Erythroblast (primary cell): ENCODE measurements around the gene FBXO46.

Experiments used
- DNase-seq, 2 experiments: peaks; one replicate each; lab custom pipeline; 2025; lab: John Stamatoyannopoulos, UW
- GATA1 ChIP-seq: IDR thresholded peaks from 2 replicates; pipeline ENCODE4 v1.6.1; 2011; ENCODE audit warnings: low read depth, mild to moderate bottlenecking, control low read depth, low read length, moderate library complexity
- POLR2A ChIP-seq: IDR thresholded peaks from 2 replicates; pipeline ENCODE4 v1.6.1; 2011; ENCODE audit warnings: mild to moderate bottlenecking, low read length

The FBXO46 gene

GRCh38 chr19:45730368-45731288 lies at the start of gene FBXO46:
FBXO46 (minus strand) TSS chr19:45730896; CDS start chr19:45713495, 17,401 bp downstream.
- TF ChIP-seq POLR2A (peak; percentile 75), GATA1 (no peak)
- DNase-seq = peak; percentile 96

- TF ChIP-seq GATA1 (no peak), POLR2A (no peak)
- no peak for DNase-seq
These were observed 49.4 kb upstream of the FBXO46 start for GRCh38 chr19:45780146-45780447.

- no peak for TF ChIP-seq GATA1
- peak; percentile 24 for TF ChIP-seq POLR2A
- peak; percentile 93 to 96 for DNase-seq
These were observed 48.8 kb upstream of the FBXO46 start for GRCh38 chr19:45779231-45780145.

GRCh38 chr19:45778010-45778661 lies 47.4 kb upstream of the FBXO46 start:
- no peak for DNase-seq
- no peak for TF ChIP-seq GATA1
- TF ChIP-seq POLR2A = no peak

- TF ChIP-seq POLR2A (no peak), GATA1 (no peak)
- no peak for DNase-seq
These were observed 46.8 kb upstream of the FBXO46 start for GRCh38 chr19:45777395-45777961.

GRCh38 chr19:45774765-45775164 lies 44.1 kb upstream of the FBXO46 start:
- no peak for DNase-seq
- TF ChIP-seq GATA1 (no peak), POLR2A (no peak)

GRCh38 chr19:45773384-45773783 lies 42.7 kb upstream of the FBXO46 start:
- no peak for DNase-seq
- TF ChIP-seq POLR2A = no peak

- TF ChIP-seq POLR2A (no peak), GATA1 (no peak)
- DNase-seq = no peak
These were observed 42.2 kb upstream of the FBXO46 start for GRCh38 chr19:45772912-45773311.

- TF ChIP-seq POLR2A = no peak
- no peak for TF ChIP-seq GATA1
These were observed 41.6 kb upstream of the FBXO46 start for GRCh38 chr19:45772130-45772840.

GRCh38 chr19:45771311-45771933 lies 40.7 kb upstream of the FBXO46 start:
- DNase-seq = no peak
- no peak for TF ChIP-seq GATA1
- no peak for TF ChIP-seq POLR2A

More at GRCh38 chr19:45772130-45772840, 41.6 kb upstream of the FBXO46 start:
- DNase-seq = no peak

GRCh38 chr19:45770192-45771101 lies 39.8 kb upstream of the FBXO46 start:
- TF ChIP-seq POLR2A (peak; percentile 63), GATA1 (no peak)
- peak; percentile 97 to 98 for DNase-seq

GRCh38 chr19:45769821-45770191 lies 39.1 kb upstream of the FBXO46 start:
- DNase-seq = peak; percentile 81 to 84
- TF ChIP-seq GATA1 (no peak), POLR2A (no peak)
